Measurements from ENCODE around the gene TMED6. TPM values are rescaled to one million over a fixed set of nuclear protein-coding genes. Genes with fewer than 3 reads are reported as not detected.
A peak's percentile ranks its signal among the peaks of the same experiment; 100 is the strongest.

The TMED6 gene
- total RNA-seq, 2 donors from 2014 or later, result 3.6 to 6.0 TPM

DNA sequence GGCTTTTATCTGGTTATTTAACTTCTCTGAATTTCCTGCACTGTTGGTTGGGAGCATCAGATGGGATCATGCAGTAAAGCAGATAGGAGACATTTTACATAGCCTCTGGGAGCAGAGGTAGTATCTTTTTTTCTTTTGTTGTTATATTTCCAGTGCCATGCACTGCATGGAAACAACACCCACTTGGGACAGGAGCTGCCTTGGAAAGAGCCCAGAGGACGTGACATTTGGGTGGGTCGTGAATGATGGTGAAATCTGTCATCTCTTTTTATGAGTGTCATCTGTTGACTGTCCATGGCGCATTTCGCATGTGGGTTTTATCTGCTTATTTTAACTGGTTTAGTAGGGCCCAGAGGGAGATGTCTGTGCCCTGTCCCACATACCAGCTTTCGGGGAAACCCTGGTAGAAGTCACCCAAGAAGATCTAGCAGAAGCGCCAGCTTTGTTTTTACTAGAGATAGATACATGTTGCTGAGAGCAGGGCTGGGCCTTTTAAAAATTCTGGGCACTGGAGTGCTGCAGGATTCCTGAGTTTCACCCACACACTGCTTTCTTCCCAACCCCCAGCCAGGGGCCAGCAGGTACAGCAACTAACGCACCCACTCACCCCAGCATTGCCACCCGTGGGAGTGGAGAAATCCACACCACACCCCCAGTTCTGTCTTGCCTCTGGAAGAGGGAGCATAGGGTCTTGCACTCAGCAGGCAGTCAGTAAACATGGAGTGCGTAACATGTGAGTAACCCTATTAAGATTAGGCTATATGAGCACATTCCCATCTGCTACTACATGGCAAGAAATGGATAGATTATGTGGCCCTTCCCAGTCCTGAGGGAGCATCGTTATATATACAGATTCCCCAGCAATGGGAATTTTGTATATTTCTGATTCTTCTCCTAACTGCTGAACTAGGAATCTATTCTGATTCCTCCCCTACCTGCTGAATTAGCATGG lies 42.6 kb upstream of the TMED6 start:
- H3K9ac ChIP-seq (ENCODE audit: low read depth in 2 of 2, low read length in 2 of 2), result no peak overlapping the region
- intact Hi-C loops (cut with DNase I), result loop anchor here (5.0 to 10.0 kb wide), 2 partner anchors 171 to 353 kb away; partner anchors contain the start of gene NFAT5
- DNase-seq, result no peak
- no peaks in the 10 kb centered on the region for H3K27me3 ChIP-seq
- peaks cover 10% of the 10 kb centered on the region for H3K4me1 ChIP-seq
- H3K4me3 ChIP-seq, result no peak overlapping the region
- H3K9me3 ChIP-seq, result no peaks in the 10 kb centered on the region
- H3K27ac ChIP-seq, result no peak overlapping the region
- no peak for TF ChIP-seq CTCF (IDR thresholded peaks at IDR 0.05)
- H3K36me3 ChIP-seq, result no peaks in the 10 kb centered on the region

DNA sequence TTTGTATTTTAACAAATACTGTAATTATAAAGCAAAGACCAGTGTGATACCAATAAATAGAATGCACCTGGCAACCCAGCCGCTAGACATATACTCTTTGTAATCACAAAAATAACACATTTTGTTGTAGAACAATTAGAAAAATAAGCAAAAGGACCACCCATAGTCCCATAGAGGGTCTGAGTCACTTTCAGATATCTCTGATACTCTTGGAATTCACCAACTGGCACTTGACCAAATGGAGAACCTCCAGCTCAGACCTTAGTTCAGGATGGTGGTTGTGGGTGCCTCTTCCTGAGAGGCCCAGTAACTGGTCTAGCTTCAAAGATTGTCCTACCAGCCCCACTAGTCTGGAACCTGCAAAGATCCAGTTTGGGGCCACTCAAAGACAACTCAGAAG lies 35.0 kb upstream of the TMED6 start:
- Histone ChIP-seq H3K9me3 (no peaks in the 10 kb centered on the region), H3K4me1 (peaks cover 7% of the 10 kb centered on the region), H3K27me3 (no peaks in the 10 kb centered on the region), H3K9ac (ENCODE audit: low read depth in 2 of 2, low read length in 2 of 2) (no peak overlapping the region), H3K27ac (no peak overlapping the region), H3K36me3 (no peaks in the 10 kb centered on the region), H3K4me3 (no peak overlapping the region)
- intact Hi-C loops (cut with DNase I), result no loop called here
- DNase-seq, result no peak
- no peak for TF ChIP-seq CTCF (IDR thresholded peaks at IDR 0.05)

GRCh38 chr16:69384974-69385373 lies 33.4 kb upstream of the TMED6 start:
- Histone ChIP-seq H3K9me3 (no peaks in the 10 kb centered on the region), H3K27ac (peak overlapping the region; percentile 82), H3K27me3 (no peaks in the 10 kb centered on the region), H3K4me1 (peaks cover 7% of the 10 kb centered on the region), H3K9ac (ENCODE audit: low read depth in 2 of 2, low read length in 2 of 2) (peak overlapping the region; percentile 73 to 90), H3K4me3 (peak overlapping the region; percentile 74), H3K36me3 (no peaks in the 10 kb centered on the region)
- intact Hi-C loops (cut with DNase I), result no loop called here
- DNase-seq, result no peak
- TF ChIP-seq CTCF (IDR thresholded peaks at IDR 0.05), result no peak

- DNase-seq, result no peak
- no peak for TF ChIP-seq CTCF (IDR thresholded peaks at IDR 0.05)
- no peaks in the 10 kb centered on the region for H3K36me3 ChIP-seq
- H3K4me3 ChIP-seq, result no peak overlapping the region
- H3K27ac ChIP-seq, result no peak overlapping the region
- intact Hi-C loops (cut with DNase I), result no loop called here
- no peaks in the 10 kb centered on the region for H3K9me3 ChIP-seq
- H3K4me1 ChIP-seq, result peaks cover 7% of the 10 kb centered on the region
- H3K27me3 ChIP-seq, result no peaks in the 10 kb centered on the region
- H3K9ac ChIP-seq (ENCODE audit: low read depth in 2 of 2, low read length in 2 of 2), result no peak overlapping the region
Observed at GRCh38 chr16:69382421-69382820, 30.8 kb upstream of the TMED6 start.

DNA sequence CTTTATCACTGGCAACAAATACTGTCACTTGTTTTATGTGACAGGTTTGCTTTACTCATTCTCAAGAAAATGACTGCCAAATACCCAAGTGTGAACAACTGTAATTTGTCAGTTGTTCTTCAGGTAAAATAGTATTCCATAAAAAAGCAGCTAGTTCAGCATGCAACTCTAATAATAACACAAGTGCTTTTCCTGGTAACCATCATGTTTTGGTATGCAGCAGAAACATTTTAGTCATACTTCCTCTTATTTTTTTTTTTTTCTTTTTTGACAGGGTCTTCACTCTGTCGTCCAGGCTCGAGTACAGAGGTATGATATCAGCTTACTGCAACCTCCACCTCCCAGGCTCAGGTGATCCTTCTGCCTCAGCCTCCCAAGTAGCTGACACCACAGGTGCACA lies 29.6 kb upstream of the TMED6 start:
- Histone ChIP-seq H3K9ac (ENCODE audit: low read depth in 2 of 2, low read length in 2 of 2) (no peak overlapping the region), H3K36me3 (no peaks in the 10 kb centered on the region)
- intact Hi-C loops (cut with DNase I), result no loop called here

More for the DNA sequence above, 29.6 kb upstream of the TMED6 start:
- H3K27ac ChIP-seq, result no peak overlapping the region
- no peak for DNase-seq
- no peak for TF ChIP-seq CTCF (IDR thresholded peaks at IDR 0.05)
- no peaks in the 10 kb centered on the region for H3K27me3 ChIP-seq
- H3K4me3 ChIP-seq, result no peak overlapping the region
- H3K4me1 ChIP-seq, result peaks cover 7% of the 10 kb centered on the region
- no peaks in the 10 kb centered on the region for H3K9me3 ChIP-seq
